Epidermal melanocyte (primary cell): ENCODE measurements around the gene CTSL.
A peak's percentile ranks its signal among the peaks of the same experiment; 100 is the strongest.

ENCODE experiments used
- DNase-seq: peaks from one replicate; pipeline ENCODE4 v3.0.0; 2011; ENCODE audit warnings: low spot score; ENCODE audit not compliant: insufficient read length

CTSL gene

DNA sequence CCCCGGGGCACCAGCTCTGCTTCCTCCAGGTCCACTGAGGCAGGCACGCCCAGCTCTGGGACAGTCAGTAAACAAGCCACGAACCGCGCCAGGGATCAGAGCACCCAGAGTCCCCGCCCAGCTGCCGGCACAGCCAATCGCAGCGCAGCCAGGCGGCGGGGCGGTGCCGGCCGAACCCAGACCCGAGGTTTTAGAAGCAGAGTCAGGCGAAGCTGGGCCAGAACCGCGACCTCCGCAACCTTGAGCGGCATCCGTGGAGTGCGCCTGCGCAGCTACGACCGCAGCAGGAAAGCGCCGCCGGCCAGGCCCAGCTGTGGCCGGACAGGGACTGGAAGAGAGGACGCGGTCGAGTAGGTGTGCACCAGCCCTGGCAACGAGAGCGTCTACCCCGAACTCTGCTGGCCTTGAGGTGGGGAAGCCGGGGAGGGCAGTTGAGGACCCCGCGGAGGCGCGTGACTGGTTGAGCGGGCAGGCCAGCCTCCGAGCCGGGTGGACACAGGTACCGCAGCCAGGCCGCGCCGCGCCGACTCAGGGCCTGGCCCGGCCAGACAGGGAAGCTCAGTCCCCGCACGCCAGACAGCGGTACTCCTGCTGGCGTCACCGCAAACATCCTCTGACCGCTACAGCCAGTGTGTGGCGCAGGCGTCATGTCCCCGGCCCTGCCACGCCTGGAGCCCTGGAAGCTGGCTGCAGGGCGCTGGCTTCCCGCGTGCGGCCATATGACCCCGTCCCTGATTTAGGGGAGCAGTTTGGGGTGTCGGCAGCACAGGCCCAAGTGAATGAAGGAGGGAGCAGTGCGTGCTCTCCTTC is at the start of gene CTSL:
Gene CTSL, plus strand, starts transcription at position 220 of the 810 bp plus-strand sequence. CDS start 1,485 bp downstream, outside the sequence.
- DNase-seq = peak; percentile 69

DNA sequence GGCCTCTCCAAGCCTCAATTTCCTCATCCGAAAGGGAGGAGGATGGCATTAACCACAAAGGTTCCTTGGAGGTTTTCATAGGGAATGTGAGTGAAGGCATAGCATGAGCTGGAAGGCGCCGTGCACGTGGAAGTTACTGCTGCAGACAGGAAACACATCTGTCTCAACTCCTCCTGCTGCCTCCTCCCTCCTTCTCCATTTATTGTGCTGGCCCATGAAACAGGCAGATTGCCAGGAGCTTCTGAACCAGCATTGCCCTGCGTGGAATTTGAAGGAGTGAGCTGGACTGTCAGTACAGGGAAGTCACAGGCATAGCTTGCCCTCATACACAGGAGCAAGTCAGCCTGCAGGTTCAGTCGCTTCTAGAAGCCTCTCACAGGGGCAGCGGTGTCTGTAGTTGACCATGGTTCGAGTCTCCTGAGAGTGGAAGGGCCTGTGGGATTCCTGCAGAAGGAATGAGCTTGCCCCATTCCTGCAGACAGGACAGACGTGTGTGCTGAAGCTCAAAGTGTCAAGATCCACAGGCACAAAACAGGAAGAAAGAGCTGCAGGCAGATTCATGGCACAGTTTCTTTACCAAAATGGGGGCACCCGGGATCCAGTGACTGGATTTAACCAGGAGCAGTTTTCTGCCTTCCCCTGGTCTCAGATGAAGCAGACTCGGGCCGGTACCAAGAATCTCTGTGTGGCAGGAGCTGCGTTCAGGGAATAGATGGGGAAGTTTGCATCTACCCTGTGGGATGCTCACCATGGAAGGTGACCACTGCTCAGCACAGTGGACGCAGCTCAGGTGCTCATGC is 48.7 kb upstream of the CTSL start:
- no peak for DNase-seq

- no peak for DNase-seq
These were observed 47.9 kb upstream of the CTSL start for GRCh38 chr9:87677776-87678587.

- DNase-seq = peak; percentile 90
These were observed 47.1 kb upstream of the CTSL start for GRCh38 chr9:87678650-87679355.

GRCh38 chr9:87681271-87682061 is 44.5 kb upstream of the CTSL start:
- no peak for DNase-seq

DNA sequence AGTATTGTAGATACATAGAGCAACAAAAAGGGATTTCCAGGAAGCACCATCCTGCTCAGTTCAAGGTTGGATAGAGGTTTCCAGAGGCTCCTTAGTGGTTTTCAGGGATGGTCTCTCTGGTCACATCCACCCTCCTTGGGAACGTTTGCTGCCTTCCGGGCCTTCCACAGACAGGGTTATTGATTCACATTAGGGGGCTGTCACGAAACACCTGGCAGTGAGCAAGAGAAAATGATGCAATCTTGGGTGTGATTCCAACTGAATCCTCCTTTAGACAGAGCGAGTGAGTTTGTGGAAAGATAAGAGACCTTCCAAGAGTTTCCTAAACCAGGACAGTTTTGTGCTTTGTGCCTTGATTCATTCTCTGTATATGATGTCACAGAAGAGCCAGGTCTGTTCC is 43.8 kb upstream of the CTSL start:
- DNase-seq = no peak

GRCh38 chr9:87682618-87683017 is 43.3 kb upstream of the CTSL start:
- no peak for DNase-seq

DNA sequence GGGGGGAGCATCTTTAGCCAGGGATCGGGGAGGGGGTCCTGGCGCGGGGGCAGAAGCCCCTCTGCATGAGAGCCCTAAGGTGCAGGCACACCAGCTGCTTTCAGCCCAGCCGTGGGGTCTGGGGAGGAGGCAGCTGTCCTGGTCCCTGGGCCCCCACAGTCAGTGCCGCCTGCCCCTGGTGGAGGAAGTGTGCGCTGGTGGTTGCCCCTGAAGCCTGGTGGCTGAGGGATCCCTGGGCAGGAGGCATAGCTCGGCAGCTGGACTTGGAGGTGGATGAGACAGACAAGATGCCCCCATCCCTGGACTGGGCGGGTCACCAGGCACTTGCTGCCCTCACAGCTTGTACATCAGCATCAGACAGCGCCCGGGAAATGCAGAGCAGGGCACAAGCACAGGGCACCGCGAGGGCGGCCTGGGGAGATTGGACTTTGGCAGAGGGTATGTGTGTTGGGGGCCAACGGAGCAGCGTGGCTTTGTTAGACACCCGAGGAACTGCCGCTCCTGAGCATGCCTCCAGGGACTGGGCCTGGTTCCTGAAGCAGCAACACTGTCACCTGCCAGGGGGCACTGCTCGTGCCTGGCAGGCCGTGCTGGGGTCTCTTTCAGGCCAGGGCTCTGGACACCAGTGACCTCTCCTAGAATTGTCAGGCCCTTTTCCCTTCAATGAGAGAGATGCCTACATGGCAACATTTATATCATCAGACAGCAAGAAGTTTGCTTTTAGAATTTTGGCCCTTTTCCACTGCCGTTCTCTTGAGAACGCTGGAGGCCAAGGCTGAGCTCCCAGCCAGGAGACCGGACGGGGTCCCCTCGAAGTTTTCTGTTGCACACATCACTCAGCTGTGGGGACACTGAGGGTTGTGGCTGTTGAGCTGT is 41.9 kb upstream of the CTSL start:
- no peak for DNase-seq

GRCh38 chr9:87684627-87685219 is 41.2 kb upstream of the CTSL start:
- peak; percentile 61 for DNase-seq

GRCh38 chr9:87685441-87685840 is 40.5 kb upstream of the CTSL start:
- DNase-seq = no peak

DNA sequence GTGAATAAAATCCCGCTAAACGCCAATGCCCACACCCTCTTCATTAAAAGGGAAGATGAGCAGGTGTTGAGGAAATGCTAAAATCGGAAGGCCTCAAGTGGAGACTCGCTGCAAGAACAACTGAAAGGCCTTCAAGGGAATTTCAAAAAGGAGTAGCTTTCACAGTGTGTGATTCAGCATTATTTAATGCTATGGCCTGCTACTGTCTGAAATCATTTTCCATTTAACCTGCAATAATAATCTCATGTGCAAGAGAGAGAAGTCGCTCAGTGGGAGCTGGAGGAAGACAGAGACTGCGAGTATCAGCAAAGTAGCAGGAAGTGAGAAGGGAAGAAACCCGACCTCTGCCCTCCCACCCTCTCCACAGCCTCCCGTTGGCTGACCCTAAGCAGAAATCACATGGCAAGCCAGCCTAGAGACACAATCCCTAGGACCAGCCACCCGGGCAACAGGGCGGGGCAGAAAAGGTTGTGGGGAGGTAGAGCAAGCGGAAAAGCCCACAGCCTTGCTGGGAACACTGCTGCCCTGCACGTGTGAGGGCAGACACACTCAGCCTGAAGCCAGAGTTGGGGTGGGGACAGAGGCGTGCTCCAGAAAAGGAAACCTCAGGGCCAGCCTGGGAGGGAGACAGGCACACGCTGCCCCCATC is 39.9 kb upstream of the CTSL start:
- DNase-seq = no peak

DNA sequence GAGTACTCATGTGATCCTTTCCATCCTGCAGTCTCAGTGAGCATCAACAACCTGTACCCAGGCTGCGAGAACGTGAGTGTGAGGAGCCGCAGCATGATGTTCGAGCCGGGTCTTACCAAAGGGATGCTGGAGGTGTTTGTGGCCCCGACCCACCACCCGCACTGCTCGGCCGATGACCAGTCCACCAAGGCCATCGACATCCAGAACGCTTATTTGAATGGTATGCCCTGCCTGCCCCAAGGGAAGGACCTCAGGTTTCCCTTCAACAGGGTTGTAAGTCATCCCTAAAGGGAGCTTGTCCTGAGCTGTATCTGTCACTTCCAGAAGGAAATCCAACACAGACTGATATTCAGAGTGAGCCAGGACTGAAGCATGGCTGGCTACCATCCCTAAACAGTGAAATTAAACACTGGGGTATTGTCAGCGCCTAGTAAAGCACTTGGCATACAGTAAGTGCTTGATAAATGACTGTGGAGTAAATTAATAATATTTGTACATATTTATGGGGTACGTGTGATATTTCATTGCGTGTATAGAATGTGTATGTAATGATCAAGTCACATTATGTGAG is 39.3 kb upstream of the CTSL start:
- no peak for DNase-seq

DNA sequence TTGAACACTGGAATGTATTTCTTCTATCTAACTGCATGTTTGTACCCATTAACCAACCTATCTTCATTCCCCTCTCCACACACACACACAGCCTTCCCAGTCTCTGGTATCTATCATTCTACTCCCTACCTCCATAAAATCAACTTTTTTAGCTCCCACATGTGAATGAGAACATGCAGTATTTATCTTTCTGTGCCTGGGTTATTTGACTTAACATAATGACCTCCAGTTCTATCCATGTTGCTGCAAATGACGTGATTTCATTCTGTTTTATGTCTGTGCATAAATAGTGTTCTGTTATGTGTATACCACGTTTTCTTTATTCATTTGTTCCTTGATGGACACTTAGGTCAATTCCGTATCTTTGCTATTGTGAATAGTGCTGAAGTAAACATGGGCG is 38.7 kb upstream of the CTSL start:
- no peak for DNase-seq

DNA sequence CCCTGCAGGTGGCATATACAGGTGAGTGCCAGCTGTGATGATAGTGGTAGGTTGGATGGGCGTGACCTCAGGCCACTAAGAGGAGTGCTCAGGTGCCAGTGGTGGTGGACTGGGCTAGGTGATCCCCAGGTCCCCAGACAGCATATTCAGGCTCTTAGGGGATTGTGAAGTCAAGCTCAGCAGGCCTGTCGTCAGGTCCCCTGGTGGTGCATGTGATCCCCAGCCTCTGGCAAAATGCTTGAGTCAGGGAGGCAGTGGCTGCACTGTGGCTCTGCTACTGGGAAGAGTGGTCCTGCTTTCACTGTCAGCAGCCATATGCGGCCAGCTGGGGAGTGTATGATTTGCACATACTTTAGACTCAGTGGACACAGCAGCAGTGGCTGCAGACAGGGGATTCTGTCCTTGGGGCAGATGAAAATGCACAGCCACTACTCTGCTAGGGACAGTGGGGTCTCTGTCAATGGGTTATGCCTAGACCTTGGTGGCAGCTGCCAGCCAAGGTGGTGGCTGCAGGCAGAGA is 31.6 kb upstream of the CTSL start:
- DNase-seq = no peak

- DNase-seq = no peak
These were observed 30.4 kb upstream of the CTSL start for GRCh38 chr9:87695523-87695922.

GRCh38 chr9:87696641-87697040 is 29.3 kb upstream of the CTSL start:
- no peak for DNase-seq

DNA sequence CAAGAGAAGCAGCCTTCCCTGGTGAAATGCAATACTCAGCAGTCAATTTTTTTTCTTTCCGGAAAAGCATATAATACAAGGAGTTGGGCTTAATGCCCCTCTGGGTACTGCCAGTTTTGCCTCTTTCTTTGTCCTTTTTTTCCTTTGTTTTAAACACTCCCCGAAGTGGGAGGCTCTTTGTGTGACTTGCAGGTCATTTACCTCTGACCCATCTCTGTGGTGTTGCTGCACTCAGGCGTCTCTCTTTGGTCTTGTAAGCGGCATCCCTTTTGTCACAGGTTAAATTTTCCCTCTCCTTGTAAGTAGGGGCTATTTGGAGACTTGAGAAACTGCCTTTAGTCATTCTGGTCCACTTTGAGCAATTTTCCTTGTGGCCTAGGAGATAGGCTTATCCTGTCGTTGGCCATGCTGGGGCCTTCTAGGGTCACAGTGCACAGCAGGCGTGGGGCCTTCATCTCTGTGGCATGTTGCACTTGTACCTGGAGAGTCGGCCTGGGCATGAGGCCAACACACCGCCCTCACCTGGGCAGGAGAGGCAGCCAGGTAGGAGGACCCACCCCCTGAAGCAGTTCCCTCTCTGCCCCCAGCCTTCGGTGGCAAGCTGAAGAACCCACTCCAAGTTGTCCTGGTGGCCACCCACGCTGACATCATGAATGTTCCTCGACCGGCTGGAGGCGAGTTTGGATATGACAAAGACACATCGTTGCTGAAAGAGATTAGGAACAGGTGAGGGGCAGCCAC is 27.7 kb upstream of the CTSL start:
- DNase-seq = no peak
